ENCODE data around the gene EDRF1.

EDRF1 gene

GRCh38 chr10:125770844-125771243 is 51.3 kb downstream of the EDRF1 start:
- TF ChIP-seq PATZ1 (CRISPR knock-in tag; IDR thresholded peaks at IDR 0.05; ENCODE audit: borderline replicate concordance) (no peak), ISL1 (CRISPR knock-in tag; IDR thresholded peaks at IDR 0.05) (no peak), POU6F1 (CRISPR knock-in tag; IDR thresholded peaks at IDR 0.05; ENCODE audit: borderline replicate concordance, low read depth) (no peak), SNAI2 (CRISPR knock-in tag; IDR thresholded peaks at IDR 0.05) (no peak), RARB (CRISPR knock-in tag; IDR thresholded peaks at IDR 0.05) (no peak), TSHZ2 (CRISPR knock-in tag; IDR thresholded peaks at IDR 0.05) (no peak), CSRNP3 (CRISPR knock-in tag; IDR thresholded peaks at IDR 0.05) (no peak), ZC3H10 (CRISPR knock-in tag; IDR thresholded peaks at IDR 0.05) (no peak), CSDC2 (CRISPR knock-in tag; IDR thresholded peaks at IDR 0.05) (no peak), ZFP3 (CRISPR knock-in tag; IDR thresholded peaks at IDR 0.05) (no peak), TCF4 (CRISPR knock-in tag; IDR thresholded peaks at IDR 0.05; ENCODE audit: borderline replicate concordance) (no peak), ZNF565 (CRISPR knock-in tag; conservative IDR thresholded peaks at IDR 0.05; ENCODE audit: low read depth) (no peak)
- no peak for ATAC-seq

- ATAC-seq = no peak; the same call in 2 of the 3 replicates
- TF ChIP-seq CSRNP3 (CRISPR knock-in tag; IDR thresholded peaks at IDR 0.05) = no peak
Measured at GRCh38 chr10:125772112-125772863, 52.8 kb downstream of the EDRF1 start.

- TF ChIP-seq CSRNP3 (CRISPR knock-in tag; IDR thresholded peaks at IDR 0.05) (no peak), ISL1 (CRISPR knock-in tag; IDR thresholded peaks at IDR 0.05) (no peak), TSHZ2 (CRISPR knock-in tag; IDR thresholded peaks at IDR 0.05) (no peak), TCF4 (CRISPR knock-in tag; IDR thresholded peaks at IDR 0.05; ENCODE audit: borderline replicate concordance) (no peak), CREB5 (CRISPR knock-in tag; IDR thresholded peaks at IDR 0.05; ENCODE audit: low read depth) (no peak), TOX (CRISPR knock-in tag; IDR thresholded peaks at IDR 0.05; ENCODE audit: borderline replicate concordance) (no peak), ZNF565 (CRISPR knock-in tag; conservative IDR thresholded peaks at IDR 0.05; ENCODE audit: low read depth) (no peak)
- no peak for ATAC-seq
Measured at GRCh38 chr10:125772864-125773180, 53.3 kb downstream of the EDRF1 start.
